Measurements from ENCODE around the gene PTGFRN.

The PTGFRN gene

DNA sequence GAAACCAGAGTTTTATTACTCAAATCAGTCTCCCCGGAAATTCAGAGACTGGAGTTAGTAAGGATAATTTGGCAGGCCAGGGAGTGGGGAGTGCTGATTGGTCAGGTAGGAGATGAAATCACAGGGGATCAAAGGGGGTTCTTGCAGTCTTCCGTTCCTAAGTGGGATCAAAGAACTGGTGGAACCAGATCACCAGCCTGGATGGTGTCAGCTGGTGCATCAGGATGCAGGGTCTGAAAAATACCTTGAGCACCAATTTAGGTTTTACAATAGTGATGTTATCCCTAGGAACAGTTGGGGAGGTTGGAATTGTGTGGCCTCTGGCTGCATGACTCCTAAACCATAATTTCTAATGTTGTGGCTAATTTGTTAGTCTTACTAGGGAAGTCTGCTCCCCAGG is 90.4 kb downstream of the PTGFRN start:
- DNase-seq (ENCODE audit: low read depth in 2 of 2), result no peak

- peak in 1 of 2 donors; percentile 30 for DNase-seq (ENCODE audit: low read depth in 2 of 2)
These were observed 91.7 kb downstream of the PTGFRN start, which contains the start of gene CD101 for GRCh38 chr1:117001254-117001927. TSS of gene CD101 (plus strand) at chr1:117001760. CDS start at chr1:117001818, 58 bp downstream.

DNA sequence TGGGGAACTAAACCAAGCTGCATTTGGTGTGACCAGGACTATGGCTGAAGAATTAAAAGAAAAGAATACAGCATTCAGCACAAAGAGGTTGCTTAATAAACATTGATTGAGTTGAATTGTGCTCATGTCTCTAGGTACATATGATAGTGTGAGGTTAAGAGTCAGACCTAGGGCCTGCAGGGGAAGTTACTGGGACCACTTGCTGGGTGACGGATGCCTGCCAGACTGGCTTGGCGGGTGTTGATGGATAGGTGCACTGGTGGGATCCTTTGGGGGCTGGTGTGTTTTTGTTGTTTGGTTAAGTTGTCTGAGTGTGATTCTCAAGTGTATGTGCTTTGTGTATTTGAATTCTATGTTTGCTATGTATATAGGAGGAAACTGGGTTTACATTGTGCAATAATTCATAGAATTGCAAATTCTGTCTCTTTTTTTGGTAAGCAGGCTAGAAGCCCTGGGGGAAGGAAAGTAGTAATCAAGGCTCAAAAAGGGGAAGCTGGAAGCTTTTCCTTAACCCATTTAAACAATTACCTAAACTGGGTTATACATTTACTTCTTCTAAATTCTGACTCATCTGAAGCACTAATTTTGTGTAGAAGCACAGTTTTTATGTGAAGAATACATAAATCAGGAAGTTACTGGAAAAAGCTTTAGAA is 93.6 kb downstream of the PTGFRN start:
- no peak for DNase-seq (ENCODE audit: low read depth in 2 of 2)

DNA sequence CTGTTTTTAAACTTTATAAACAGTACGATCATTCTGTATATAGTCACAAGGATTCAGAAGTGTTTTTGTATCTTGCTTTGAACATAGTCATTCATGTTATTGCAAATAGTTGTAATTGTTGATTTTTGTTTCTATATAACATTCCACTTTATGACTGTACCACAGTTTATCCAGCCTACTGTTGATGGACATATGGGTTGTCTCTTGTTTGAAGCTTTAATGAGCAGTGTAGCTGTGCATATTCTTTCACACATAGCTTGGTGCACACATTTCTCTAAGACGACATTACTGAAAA is 98.0 kb downstream of the PTGFRN start:
- no peak for DNase-seq (ENCODE audit: low read depth in 2 of 2)

- no peak for DNase-seq (ENCODE audit: low read depth in 2 of 2)
These were observed 98.9 kb downstream of the PTGFRN start for GRCh38 chr1:117008656-117009055.

DNA sequence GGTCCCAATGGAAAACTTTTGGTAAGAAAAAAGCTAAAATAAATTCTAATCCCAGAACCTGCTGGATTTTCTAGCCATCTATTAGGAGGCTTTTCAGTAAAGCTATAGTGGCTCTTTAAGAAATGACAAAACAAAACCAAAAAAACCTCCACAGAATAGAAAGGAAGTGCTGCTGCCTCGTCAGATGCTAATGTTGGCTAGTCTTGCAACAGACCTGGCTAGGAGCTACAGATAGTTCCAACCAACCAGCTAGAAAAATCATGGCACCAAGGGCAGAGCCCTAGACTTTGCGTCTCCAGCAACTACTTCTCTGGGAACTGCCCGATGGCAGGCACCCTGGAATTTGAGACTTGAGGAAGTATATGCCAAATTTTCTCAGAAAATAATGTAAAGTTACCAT is 99.4 kb downstream of the PTGFRN start:
- DNase-seq (ENCODE audit: low read depth in 2 of 2), result no peak

DNA sequence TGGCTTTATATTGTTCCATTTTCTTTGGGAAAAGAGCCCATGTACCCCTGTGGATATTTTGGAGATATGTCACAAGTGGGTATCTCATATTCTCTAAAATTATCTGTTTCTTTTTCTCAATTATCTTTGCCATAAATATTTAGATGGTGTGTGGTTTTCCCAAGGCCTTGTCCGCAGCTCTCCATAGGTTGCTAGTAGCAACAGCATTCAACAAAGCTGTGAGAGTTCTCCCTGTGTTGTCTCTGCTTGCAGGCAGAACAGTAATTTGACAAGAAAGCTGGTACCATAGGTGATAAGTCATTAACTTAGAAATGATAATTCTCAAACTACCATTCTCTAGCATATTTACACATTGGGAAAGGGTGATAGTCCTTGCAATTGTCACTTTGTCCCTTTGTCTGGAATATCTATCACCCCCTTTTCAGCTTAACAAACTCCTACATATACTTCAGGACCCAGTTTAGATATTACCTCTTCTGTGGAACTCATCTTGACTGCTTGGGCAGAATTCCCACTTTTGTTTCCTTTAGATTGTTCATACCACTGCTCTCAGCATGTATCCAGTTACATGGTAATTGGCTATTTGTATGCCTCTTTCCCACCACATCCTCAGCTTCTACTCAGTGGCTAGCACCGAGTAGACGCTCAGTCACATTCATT is 100.7 kb downstream of the PTGFRN start:
- no peak for DNase-seq (ENCODE audit: low read depth in 2 of 2)

DNA sequence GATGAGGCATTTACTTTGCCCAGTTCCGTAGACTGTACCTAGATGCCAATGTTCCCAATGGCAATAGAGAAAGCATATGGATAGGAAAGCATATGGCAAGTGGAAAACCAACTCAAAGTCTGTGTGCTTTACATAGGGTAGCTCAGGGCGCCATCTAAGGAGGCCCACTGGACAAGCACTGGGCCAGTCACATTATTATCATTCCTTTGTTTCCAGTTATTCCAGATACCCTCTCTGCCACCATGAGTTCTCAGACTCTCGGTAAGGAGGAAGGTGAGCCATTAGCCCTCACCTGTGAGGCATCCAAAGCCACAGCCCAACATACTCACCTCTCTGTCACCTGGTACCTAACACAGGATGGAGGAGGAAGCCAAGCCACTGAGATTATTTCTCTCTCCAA is 101.6 kb downstream of the PTGFRN start:
- DNase-seq (ENCODE audit: low read depth in 2 of 2), result no peak

DNA sequence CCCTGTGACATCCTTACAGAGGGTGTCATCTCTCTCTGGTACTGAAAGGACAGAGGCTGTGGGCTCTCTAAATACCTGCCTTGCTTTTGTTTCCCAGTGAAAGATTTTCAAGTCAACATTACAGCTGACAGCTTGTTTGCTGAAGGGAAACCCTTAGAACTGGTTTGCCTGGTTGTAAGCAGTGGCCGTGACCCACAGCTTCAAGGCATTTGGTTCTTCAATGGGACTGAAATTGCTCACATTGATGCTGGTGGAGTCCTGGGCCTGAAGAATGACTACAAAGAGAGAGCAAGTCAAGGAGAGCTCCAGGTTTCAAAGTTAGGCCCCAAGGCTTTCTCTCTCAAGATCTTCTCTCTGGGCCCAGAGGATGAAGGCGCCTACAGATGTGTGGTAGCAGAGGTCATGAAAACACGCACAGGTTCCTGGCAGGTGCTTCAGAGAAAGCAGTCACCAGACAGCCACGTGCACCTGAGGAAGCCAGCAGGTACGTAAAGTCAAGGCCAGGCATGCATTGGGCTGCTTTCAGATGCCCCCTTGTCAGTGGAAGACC is 103.7 kb downstream of the PTGFRN start:
- DNase-seq (ENCODE audit: low read depth in 2 of 2), result no peak

DNA sequence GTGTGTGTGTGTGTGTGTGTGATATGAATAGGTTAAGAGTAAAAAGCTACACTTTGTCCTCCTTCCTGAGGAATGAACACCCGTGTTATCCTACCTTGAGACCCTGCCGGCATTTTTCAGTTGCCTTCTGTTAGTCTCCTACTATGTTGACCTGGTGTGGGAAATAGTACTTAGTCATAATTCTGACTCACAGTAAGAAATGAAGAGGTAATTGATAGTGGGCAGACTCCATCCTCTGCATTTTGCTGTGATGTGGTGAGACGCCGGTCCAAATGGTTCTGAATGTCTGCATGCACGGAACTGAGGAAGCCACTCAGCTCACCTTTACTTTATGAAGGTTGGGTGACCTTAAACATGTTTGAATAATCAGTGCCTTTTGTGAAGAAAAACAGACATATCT is 104.5 kb downstream of the PTGFRN start:
- DNase-seq (ENCODE audit: low read depth in 2 of 2), result no peak

GRCh38 chr1:117015724-117016123 is 106.0 kb downstream of the PTGFRN start:
- no peak for DNase-seq (ENCODE audit: low read depth in 2 of 2)

DNA sequence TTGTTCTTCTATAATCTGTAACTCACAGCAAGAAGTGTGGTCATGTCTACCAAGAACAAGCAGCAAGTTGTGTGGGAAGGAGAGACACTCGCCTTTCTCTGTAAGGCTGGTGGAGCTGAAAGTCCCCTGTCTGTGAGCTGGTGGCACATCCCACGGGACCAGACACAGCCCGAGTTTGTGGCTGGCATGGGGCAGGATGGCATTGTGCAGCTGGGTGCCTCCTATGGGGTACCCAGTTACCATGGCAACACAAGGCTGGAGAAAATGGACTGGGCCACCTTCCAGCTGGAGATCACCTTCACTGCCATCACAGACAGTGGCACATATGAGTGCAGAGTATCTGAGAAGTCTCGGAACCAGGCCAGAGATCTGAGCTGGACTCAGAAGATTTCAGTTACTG is 107.3 kb downstream of the PTGFRN start:
- no peak for DNase-seq (ENCODE audit: low read depth in 2 of 2)

DNA sequence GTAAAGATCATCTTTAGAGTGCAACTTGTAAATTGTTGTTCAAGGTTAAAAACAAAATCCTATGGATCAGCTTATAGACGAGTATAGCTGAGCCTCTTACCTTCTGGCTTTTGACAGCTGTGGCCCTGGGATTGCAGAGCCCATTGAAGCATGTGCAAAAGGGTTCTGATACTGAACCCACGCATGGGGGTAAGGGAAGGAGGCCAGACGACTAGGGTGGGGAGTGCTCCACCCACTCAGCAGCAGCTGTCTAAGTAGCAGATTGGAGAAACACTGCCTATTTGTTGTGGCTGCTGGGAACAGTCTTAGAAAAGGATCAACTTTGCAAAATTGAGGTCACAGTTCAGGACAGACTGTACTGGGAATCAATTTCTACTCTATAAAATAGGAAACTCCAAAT is 107.9 kb downstream of the PTGFRN start:
- DNase-seq (ENCODE audit: low read depth in 2 of 2), result no peak

- DNase-seq (ENCODE audit: low read depth in 2 of 2), result no peak
These were observed 110.9 kb downstream of the PTGFRN start for GRCh38 chr1:117020526-117021156.

GRCh38 chr1:117022114-117022513 is 112.4 kb downstream of the PTGFRN start:
- no peak for DNase-seq (ENCODE audit: low read depth in 2 of 2)

GRCh38 chr1:117025568-117025967 is 115.9 kb downstream of the PTGFRN start:
- no peak for DNase-seq (ENCODE audit: low read depth in 2 of 2)

DNA sequence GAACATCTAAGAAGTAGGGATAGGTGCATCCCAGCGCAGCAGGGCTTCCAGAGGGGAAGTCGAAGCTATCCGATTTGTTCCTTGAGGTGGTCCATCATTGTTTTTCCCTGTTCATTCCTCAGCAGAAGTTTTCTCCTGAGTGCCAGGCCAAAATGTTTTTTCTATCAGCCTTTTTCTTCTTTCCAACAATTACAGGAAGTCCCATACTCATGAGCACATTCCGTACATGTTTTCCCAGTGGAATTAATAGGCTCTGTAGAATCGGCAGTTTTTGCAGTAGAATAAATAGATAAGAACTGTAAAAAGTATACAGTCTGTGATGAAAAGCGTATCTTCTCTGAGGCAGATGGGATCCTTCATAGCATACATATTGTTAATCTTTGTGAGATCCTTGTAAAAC is 116.6 kb downstream of the PTGFRN start:
- no peak for DNase-seq (ENCODE audit: low read depth in 2 of 2)

DNA sequence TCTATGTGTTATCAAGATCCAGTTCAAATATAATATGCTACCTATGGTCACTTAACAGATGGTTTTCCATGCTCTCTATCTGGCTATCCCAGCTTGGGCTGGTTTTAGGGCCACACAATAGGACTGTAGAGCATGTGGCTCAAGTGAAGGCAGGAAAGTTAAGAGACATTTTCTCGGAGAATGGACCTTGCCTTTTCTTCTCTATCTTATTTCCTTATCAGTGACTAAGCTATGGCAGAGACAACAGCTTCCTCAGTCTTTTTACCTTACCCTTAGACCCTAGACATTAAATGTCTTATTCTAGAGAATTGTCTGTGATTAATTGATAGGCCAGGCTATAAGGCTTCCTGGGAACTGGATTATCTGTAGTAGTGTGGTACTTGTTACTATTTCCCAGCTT is 120.0 kb downstream of the PTGFRN start:
- no peak for DNase-seq (ENCODE audit: low read depth in 2 of 2)

GRCh38 chr1:117030271-117030877 is 120.7 kb downstream of the PTGFRN start:
- no peak for DNase-seq (ENCODE audit: low read depth in 2 of 2)

GRCh38 chr1:117032266-117032665 is 122.5 kb downstream of the PTGFRN start:
- no peak for DNase-seq (ENCODE audit: low read depth in 2 of 2)

- DNase-seq (ENCODE audit: low read depth in 2 of 2), result no peak
These were observed 123.2 kb downstream of the PTGFRN start for GRCh38 chr1:117032681-117033539.
